D721Med (cell line): ENCODE results near the gene RNF130.

ENCODE experiments used
- DNase-seq: peaks from one replicate; pipeline ENCODE4 v3.0.0; 2011; ENCODE audit warnings: low spot score; ENCODE audit not compliant: insufficient read length
- FAIRE-seq: peaks from 2 replicates; lab custom pipeline; 2011; peaks lifted over from hg19 to GRCh38; lab: Jason Lieb, UNC
- CTCF ChIP-seq: IDR thresholded peaks from 2 replicates; pipeline ENCODE4 v1.5.1; 2012; ENCODE audit warnings: mild to moderate bottlenecking, control low read depth; ENCODE audit not compliant: insufficient read depth; ENCODE audit errors: missing control alignments

The RNF130 gene

GRCh38 chr5:179919487-179920060 lies 152.0 kb downstream of the RNF130 start:
- FAIRE-seq (no peak), DNase-seq (no peak)
- TF ChIP-seq CTCF = no peak

- DNase-seq (no peak), FAIRE-seq (no peak)
- no peak for TF ChIP-seq CTCF
These were observed 152.6 kb downstream of the RNF130 start for GRCh38 chr5:179918742-179919486.

- no peak for TF ChIP-seq CTCF
- DNase-seq (no peak), FAIRE-seq (no peak)
These were observed 155.0 kb downstream of the RNF130 start for GRCh38 chr5:179916523-179916922.

- no peak for DNase-seq
- no peak for FAIRE-seq
- no peak for TF ChIP-seq CTCF
These were observed 156.1 kb downstream of the RNF130 start for GRCh38 chr5:179915406-179915935.

GRCh38 chr5:179914032-179914755 lies 157.4 kb downstream of the RNF130 start:
- TF ChIP-seq CTCF = no peak
- DNase-seq = no peak
- no peak for FAIRE-seq

GRCh38 chr5:179913461-179913860 lies 158.1 kb downstream of the RNF130 start:
- DNase-seq (no peak), FAIRE-seq (no peak)
- no peak for TF ChIP-seq CTCF
